Fibroblast of mammary gland (primary cell): ENCODE data around the gene LECT2.
A peak's percentile ranks its signal among the peaks of the same experiment; 100 is the strongest.

ENCODE experiments used
- DNase-seq: peaks from one replicate; pipeline ENCODE4 v3.0.0-alpha.2; 2010; ENCODE audit warnings: low read depth
- H3K4me3 ChIP-seq: 2 replicates; pipeline ENCODE4 v1.5.1; 2011; ENCODE audit warnings: low read depth, mild to moderate bottlenecking, low read length, moderate library complexity; ENCODE audit not compliant: control insufficient read depth
- TF ChIP-seq, protein P1 (sequence below): conservative IDR thresholded peaks from 2 replicates; pipeline ENCODE4 v1.5.1; 2011; ENCODE audit warnings: low read depth, low read length, inconsistent platforms; ENCODE audit not compliant: control insufficient read depth, insufficient read depth

The LECT2 gene

DNA sequence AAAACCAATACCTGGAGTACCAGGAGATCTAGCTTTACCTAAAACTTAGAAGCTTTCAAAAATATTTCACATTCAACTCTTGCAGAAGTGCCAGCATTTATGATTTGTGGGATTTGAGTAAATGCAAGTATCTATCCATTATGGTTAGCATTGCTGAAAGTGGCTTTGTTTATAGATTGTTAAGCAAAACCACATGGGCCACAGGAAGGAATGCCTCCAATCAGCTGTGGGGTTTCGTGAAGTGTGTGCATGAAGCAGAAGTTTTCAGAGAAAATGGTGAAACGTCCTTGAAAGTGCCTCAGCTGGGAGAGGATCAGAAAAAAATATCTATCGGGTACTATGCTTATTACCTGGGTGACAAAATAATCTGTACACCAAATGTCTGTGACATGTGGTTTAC is 4.2 kb downstream of the LECT2 start:
- TF ChIP-seq, protein P1, sequence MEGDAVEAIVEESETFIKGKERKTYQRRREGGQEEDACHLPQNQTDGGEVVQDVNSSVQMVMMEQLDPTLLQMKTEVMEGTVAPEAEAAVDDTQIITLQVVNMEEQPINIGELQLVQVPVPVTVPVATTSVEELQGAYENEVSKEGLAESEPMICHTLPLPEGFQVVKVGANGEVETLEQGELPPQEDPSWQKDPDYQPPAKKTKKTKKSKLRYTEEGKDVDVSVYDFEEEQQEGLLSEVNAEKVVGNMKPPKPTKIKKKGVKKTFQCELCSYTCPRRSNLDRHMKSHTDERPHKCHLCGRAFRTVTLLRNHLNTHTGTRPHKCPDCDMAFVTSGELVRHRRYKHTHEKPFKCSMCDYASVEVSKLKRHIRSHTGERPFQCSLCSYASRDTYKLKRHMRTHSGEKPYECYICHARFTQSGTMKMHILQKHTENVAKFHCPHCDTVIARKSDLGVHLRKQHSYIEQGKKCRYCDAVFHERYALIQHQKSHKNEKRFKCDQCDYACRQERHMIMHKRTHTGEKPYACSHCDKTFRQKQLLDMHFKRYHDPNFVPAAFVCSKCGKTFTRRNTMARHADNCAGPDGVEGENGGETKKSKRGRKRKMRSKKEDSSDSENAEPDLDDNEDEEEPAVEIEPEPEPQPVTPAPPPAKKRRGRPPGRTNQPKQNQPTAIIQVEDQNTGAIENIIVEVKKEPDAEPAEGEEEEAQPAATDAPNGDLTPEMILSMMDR, result no peak
- peak; percentile 21 for DNase-seq
- no peak overlapping the region for H3K4me3 ChIP-seq

DNA sequence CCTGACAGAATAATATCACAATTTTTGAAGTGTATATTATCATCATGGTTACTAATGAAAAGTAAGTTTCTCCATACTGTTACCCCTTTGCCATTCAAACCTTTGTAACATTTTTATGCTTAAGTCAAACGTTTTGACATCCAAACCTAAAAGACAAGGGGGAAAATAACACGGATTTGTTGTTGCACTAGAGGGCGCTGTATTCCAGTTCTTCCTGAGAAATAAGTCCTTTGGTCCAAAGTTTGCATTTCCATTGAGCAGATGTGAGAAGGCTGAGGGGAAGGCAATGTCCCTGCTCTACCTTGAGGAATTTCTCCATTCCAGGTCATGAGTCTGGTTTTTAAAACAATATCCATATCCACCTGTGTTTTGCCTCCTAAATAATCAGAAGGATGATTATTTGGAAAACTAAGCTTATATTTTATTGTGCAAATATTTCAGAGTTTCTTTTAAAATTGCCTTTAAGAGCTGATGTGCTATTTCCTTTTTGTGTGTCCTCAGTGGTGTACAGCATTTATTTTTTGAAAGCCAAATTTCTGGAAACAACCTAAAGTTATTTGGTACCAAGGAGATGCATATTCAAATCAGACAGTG is 9.7 kb downstream of the LECT2 start:
- TF ChIP-seq, protein P1, result peak; percentile 83
- peak; percentile 90 for DNase-seq
- no peak overlapping the region for H3K4me3 ChIP-seq

DNA sequence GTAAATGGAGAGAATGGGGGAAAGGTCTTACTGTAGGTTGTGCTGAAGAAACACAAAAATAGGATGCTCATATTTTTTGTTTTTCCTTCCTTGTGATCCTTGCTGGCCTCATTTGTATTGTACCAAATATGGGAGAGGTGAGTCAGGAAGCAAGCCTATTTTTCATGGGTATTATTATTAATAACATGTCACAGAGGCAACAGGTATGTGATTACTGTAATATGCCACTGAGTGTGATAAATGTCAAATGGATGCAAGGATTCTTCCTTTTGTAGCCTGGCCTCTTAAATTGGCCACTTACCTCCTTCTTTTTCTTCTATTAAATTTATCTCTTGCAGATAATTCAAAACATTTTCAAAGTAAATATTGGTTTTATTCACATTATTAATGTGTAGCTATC is 10.2 kb downstream of the LECT2 start:
- DNase-seq, result no peak
- TF ChIP-seq, protein P1, result no peak

DNA sequence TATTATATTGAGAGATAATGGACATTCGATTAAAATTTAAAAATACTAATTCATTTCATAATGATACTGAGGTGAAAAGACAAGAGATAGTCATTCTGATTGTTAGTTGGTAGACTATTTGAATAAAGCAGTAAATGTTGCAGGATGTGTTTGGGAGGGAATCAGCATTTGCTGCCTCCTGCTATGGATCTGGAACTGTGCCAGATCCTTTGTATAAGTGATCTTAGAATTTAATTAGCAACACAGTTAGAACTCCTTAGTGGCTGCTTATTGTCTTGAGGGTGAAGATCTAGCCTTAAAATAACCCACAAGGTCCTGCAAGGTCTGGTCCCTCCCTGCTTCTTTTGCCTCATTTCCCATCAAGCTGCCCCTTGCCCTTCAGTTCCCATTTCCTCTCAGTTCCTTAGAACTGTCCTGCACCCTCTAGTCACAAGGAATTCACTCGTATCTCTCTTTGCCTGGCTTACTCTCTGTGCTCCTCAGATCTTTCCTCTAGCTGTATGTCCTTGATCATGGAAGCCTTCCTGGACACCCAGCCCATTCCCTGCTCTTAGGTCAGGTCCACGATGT is 12.5 kb downstream of the LECT2 start:
- DNase-seq, result no peak
- TF ChIP-seq, protein P1, result no peak
- H3K4me3 ChIP-seq, result no peak overlapping the region

More for the DNA sequence above, 10.2 kb downstream of the LECT2 start:
- no peak overlapping the region for H3K4me3 ChIP-seq

DNA sequence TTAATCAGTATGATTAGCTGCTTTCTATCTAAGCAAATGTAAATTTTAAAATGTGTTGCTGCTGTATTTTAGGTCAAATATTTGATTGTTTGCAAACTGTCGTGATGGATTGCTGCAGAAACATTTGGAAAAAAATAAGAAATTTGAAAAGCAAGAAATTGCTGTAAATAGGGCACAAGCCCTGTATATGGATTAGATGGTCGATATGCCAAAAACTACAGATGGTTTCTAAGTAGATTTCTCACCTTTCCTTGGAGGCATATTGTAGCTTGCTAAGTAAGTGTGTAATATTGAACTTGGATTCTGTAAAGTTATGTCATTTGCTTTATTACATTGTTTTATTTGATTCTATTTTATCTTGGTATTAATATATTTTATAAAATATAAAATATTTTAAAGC is 13.1 kb downstream of the LECT2 start:
- DNase-seq, result no peak
- TF ChIP-seq, protein P1, result no peak
- H3K4me3 ChIP-seq, result no peak overlapping the region

DNA sequence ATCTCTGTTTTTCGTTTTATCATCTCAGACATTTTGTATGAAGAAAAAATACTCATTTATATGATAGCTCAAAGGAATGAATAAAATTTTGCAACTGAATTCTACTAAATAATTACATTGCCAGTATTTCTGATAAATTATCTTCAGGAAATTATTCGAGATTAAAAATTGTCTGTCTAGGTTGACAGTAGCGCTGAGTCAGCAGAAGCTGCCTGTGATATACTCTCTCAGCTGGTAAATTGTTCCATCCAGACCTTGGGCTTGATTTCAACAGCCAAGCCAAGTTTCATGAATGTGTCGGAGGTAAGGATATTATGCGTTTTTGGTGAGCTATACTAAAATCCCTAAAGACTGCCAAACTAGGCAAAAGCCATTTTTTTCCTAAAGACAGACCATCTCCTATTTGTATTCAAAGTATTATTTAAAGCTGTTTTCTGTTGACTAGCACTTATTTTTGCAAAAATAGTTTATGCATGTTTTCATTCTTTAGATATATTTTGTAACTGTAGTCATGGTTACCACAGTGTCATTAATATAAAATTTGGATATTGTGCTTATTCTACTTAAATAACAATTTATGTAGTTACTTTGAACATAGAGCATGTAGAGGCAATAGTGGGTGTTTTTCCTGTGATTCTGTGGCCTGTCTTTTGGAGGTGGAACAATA is 17.4 kb downstream of the LECT2 start:
- H3K4me3 ChIP-seq, result no peak overlapping the region
- TF ChIP-seq, protein P1, result no peak
- no peak for DNase-seq
